ENCODE results near the gene IP6K3. TPM values are rescaled to one million over a fixed set of nuclear protein-coding genes. Genes with fewer than 3 reads are reported as not detected.

IP6K3 gene
- total RNA-seq, 1 donor from 2014 or later: 2.7 TPM

GRCh38 chr6:33672808-33673207 lies 73.9 kb downstream of the IP6K3 start:
- no peak for DNase-seq
- Mint-ChIP-seq H3K27ac (ENCODE audit: unreplicated experiment) (no peak overlapping the region), H3K4me1 (ENCODE audit: low read depth, unreplicated experiment) (peaks cover 13% of the 10 kb centered on the region), H3K27me3 (ENCODE audit: unreplicated experiment) (peaks cover 3% of the 10 kb centered on the region), H3K4me3 (ENCODE audit: unreplicated experiment) (no peak overlapping the region), H3K9me3 (ENCODE audit: unreplicated experiment) (peaks cover 5% of the 10 kb centered on the region), H3K36me3 (ENCODE audit: unreplicated experiment) (no peaks in the 10 kb centered on the region)
- TF ChIP-seq, protein P1, sequence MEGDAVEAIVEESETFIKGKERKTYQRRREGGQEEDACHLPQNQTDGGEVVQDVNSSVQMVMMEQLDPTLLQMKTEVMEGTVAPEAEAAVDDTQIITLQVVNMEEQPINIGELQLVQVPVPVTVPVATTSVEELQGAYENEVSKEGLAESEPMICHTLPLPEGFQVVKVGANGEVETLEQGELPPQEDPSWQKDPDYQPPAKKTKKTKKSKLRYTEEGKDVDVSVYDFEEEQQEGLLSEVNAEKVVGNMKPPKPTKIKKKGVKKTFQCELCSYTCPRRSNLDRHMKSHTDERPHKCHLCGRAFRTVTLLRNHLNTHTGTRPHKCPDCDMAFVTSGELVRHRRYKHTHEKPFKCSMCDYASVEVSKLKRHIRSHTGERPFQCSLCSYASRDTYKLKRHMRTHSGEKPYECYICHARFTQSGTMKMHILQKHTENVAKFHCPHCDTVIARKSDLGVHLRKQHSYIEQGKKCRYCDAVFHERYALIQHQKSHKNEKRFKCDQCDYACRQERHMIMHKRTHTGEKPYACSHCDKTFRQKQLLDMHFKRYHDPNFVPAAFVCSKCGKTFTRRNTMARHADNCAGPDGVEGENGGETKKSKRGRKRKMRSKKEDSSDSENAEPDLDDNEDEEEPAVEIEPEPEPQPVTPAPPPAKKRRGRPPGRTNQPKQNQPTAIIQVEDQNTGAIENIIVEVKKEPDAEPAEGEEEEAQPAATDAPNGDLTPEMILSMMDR (IDR thresholded peaks at IDR 0.05; ENCODE audit: partially characterized antibody, unreplicated experiment): no peak

- Mint-ChIP-seq H3K9me3 (ENCODE audit: unreplicated experiment) (peaks cover 3% of the 10 kb centered on the region), H3K4me3 (ENCODE audit: unreplicated experiment) (no peak overlapping the region), H3K36me3 (ENCODE audit: unreplicated experiment) (no peaks in the 10 kb centered on the region), H3K27me3 (ENCODE audit: unreplicated experiment) (peaks cover 3% of the 10 kb centered on the region), H3K27ac (ENCODE audit: unreplicated experiment) (no peak overlapping the region), H3K4me1 (ENCODE audit: low read depth, unreplicated experiment) (peaks cover 13% of the 10 kb centered on the region)
- DNase-seq: no peak
- TF ChIP-seq, protein P1 (IDR thresholded peaks at IDR 0.05; ENCODE audit: partially characterized antibody, unreplicated experiment): no peak
These were observed 75.0 kb downstream of the IP6K3 start for GRCh38 chr6:33671744-33672072.

Small RNAs within 50 kb of the gene (microRNA-seq; reads per million reads assigned to microRNA genes)
- gene MIR3934 (ENCODE audit: unreplicated experiment): 0.96 reads per million

Other genes starting within 250 kb of the IP6K3 start
- gene BAK1, start 166.6 kb downstream of the IP6K3 start, total RNA-seq (ENCODE audit: unreplicated experiment): 11.5 TPM
- 0.34 TPM for gene ITPR3, start 125.6 kb downstream of the IP6K3 start, total RNA-seq (ENCODE audit: unreplicated experiment)
- 48.7 TPM for gene UQCC2, start 35.2 kb downstream of the IP6K3 start, total RNA-seq (ENCODE audit: unreplicated experiment)
- gene LEMD2, start 42.2 kb upstream of the IP6K3 start, total RNA-seq (ENCODE audit: unreplicated experiment): 82.4 TPM
- gene MLN, start 57.1 kb upstream of the IP6K3 start, total RNA-seq (ENCODE audit: unreplicated experiment): not detected